H1 (cell line): ENCODE measurements around the gene TMEM116. TPM values are rescaled to one million over a fixed set of nuclear protein-coding genes. Genes with fewer than 3 reads are reported as not detected.

ENCODE experiments used
- CTCF ChIA-PET: fragments of 300-600 bp; sonication (Branson Sonifier 250); formaldehyde crosslinking; loops from one replicate; lab custom pipeline; 2021; ENCODE audit not compliant: partially characterized antibody; lab: Charles Lee
- POLR2A ChIA-PET: fragments of 300-600 bp; sonication (Branson Sonifier 250); formaldehyde crosslinking; loops from one replicate; lab custom pipeline; 2021; ENCODE audit warnings: inconsistent platforms; ENCODE audit not compliant: partially characterized antibody; lab: Charles Lee
- DNase-seq, 2 experiments: peaks; one replicate each; pipeline versions ENCODE4 v3.0.0 to v3.0.0-alpha.2; 2010 to 2022; ENCODE audit warnings: low spot score in 2 of 2, low read depth in 1 of 2, mixed read lengths in 1 of 2
- FAIRE-seq: peaks from 2 replicates; lab custom pipeline; 2011; peaks lifted over from hg19 to GRCh38; lab: Jason Lieb, UNC
- H2AFZ ChIP-seq: 2 replicates; pipeline ENCODE4 v1.8.1; 2012; ENCODE audit warnings: low read length, inconsistent platforms
- H2AK5ac ChIP-seq: 2 replicates; pipeline ENCODE4 v1.6.1; 2013; ENCODE audit warnings: low read depth, low read length
- H2BK120ac ChIP-seq: replicated peaks from 2 replicates; pipeline ENCODE3; 2013; ENCODE audit warnings: low read depth, low read length, inconsistent platforms
- H2BK12ac ChIP-seq: 2 replicates; pipeline ENCODE4 v1.6.1; 2013; ENCODE audit warnings: low read depth, low read length
- H2BK15ac ChIP-seq: 2 replicates; pipeline ENCODE4 v1.6.1; 2013; ENCODE audit warnings: low read length
- H2BK20ac ChIP-seq: 2 replicates; pipeline ENCODE4 v1.6.1; 2013; ENCODE audit warnings: low read length
- H2BK5ac ChIP-seq: 2 replicates; pipeline ENCODE4 v1.6.1; 2013; ENCODE audit warnings: low read depth, low read length
- H3K14ac ChIP-seq: 2 replicates; pipeline ENCODE4 v1.6.1; 2013; ENCODE audit warnings: inconsistent platforms; ENCODE audit not compliant: insufficient read length
- H3K18ac ChIP-seq: 2 replicates; pipeline ENCODE4 v1.6.1; 2013; ENCODE audit warnings: low read length; ENCODE audit errors: extremely low read depth
- H3K23ac ChIP-seq: 2 replicates; pipeline ENCODE4 v1.6.1; 2013; ENCODE audit warnings: inconsistent platforms; ENCODE audit not compliant: insufficient read length
- H3K23me2 ChIP-seq: 2 replicates; pipeline ENCODE4 v1.6.1; 2013; ENCODE audit warnings: low read depth, low read length
- H3K27ac ChIP-seq: 2 replicates; pipeline ENCODE4 v1.6.1; 2011; ENCODE audit warnings: low read depth, low read length, inconsistent platforms
- H3K27me3 ChIP-seq, 4 experiments: replicated peaks in 1 of 4; 1 replicate in 1 of 4; 2 replicates in 3 of 4; pipeline versions ENCODE4 v1.6.1 to v1.8.1; 2011 to 2013; ENCODE audit warnings: low read length in 3 of 4, mild to moderate bottlenecking in 3 of 4, inconsistent platforms in 2 of 4, mixed read lengths in 2 of 4, moderate library complexity in 1 of 4; ENCODE audit not compliant: control insufficient read depth in 3 of 4, insufficient read depth in 3 of 4; ENCODE audit errors: extremely low read depth in 1 of 4
- H3K36me3 ChIP-seq, 4 experiments: 2 replicates each; pipeline versions ENCODE4 v1.6.1 to v1.8.1; 2011 to 2013; ENCODE audit warnings: mild to moderate bottlenecking in 4 of 4, low read length in 3 of 4, moderate library complexity in 2 of 4, control low read depth in 1 of 4, inconsistent platforms in 1 of 4; ENCODE audit not compliant: insufficient read depth in 4 of 4, control insufficient read depth in 2 of 4
- H3K4ac ChIP-seq: replicated peaks from 2 replicates; pipeline ENCODE3; 2013; ENCODE audit warnings: low read length, low read depth, mixed read lengths, inconsistent platforms; ENCODE audit not compliant: insufficient read length
- H3K4me1 ChIP-seq, 4 experiments: replicated peaks in 1 of 4; 1 replicate in 1 of 4; 2 replicates in 3 of 4; pipeline versions ENCODE4 v1.6.1 to v1.8.1; 2011 to 2013; ENCODE audit warnings: low read length in 3 of 4, inconsistent platforms in 2 of 4, mixed read lengths in 1 of 4; ENCODE audit not compliant: insufficient read depth in 4 of 4, control insufficient read depth in 3 of 4
- H3K4me2 ChIP-seq, 2 experiments: 2 replicates each; pipeline versions ENCODE4 v1.6.1 to v1.8.1; 2011 to 2013; ENCODE audit warnings: low read depth in 2 of 2, low read length in 2 of 2, control low read depth in 1 of 2, inconsistent platforms in 1 of 2, mild to moderate bottlenecking in 1 of 2; ENCODE audit not compliant: insufficient read depth in 1 of 2
- H3K4me3 ChIP-seq, 4 experiments: fragments of 200-600, 300-600 bp in 1 of 4; sonication (generic), shearing (Covaris generic), sonication (Bioruptor Twin) in 1 of 4; 2 replicates each; pipeline versions ENCODE4 v1.5.1 to v1.8.1; 2011 to 2016; ENCODE audit warnings: low read length in 4 of 4, low read depth in 3 of 4, control low read depth in 2 of 4, inconsistent platforms in 2 of 4, mild to moderate bottlenecking in 2 of 4, mixed read lengths in 1 of 4, moderate library complexity in 1 of 4; ENCODE audit not compliant: insufficient read depth in 2 of 4; ENCODE audit errors: extremely low read depth in 1 of 4
- H3K56ac ChIP-seq: replicated peaks from 2 replicates; pipeline ENCODE3; 2013; ENCODE audit warnings: low read depth, mild to moderate bottlenecking, mixed read lengths, low read length, inconsistent platforms; ENCODE audit not compliant: insufficient read length
- H3K79me1 ChIP-seq: 2 replicates; pipeline ENCODE4 v1.6.1; 2013; ENCODE audit warnings: low read depth, low read length, control low read depth
- H3K79me2 ChIP-seq, 2 experiments: 2 replicates each; pipeline versions ENCODE4 v1.6.1 to v1.8.1; 2012 to 2013; ENCODE audit warnings: low read length in 2 of 2, mild to moderate bottlenecking in 2 of 2, inconsistent platforms in 1 of 2; ENCODE audit not compliant: insufficient read depth in 2 of 2, control insufficient read depth in 1 of 2
- H3K9ac ChIP-seq, 4 experiments: replicated peaks in 1 of 4; 1 replicate in 1 of 4; 2 replicates in 3 of 4; pipeline versions ENCODE4 v1.6.1 to v1.8.1; 2011 to 2013; ENCODE audit warnings: low read depth in 3 of 4, low read length in 3 of 4, control low read depth in 2 of 4, mild to moderate bottlenecking in 2 of 4, moderate library complexity in 2 of 4, inconsistent platforms in 1 of 4; ENCODE audit errors: extremely low read depth in 1 of 4
- H3K9me3 ChIP-seq, 2 experiments: 2 replicates each; pipeline versions ENCODE4 v1.6.1 to v1.8.1; 2012 to 2013; ENCODE audit warnings: mild to moderate bottlenecking in 2 of 2, moderate library complexity in 2 of 2, control low read depth in 1 of 2, inconsistent platforms in 1 of 2, low read depth in 1 of 2, low read length in 1 of 2, mixed read lengths in 1 of 2; ENCODE audit not compliant: insufficient read depth in 2 of 2
- H4K20me1 ChIP-seq, 2 experiments: replicated peaks in 1 of 2; 2 replicates each; pipeline versions ENCODE3 to v1.8.1; 2011 to 2013; ENCODE audit warnings: inconsistent platforms in 2 of 2, low read length in 2 of 2, mild to moderate bottlenecking in 1 of 2; ENCODE audit not compliant: insufficient read depth in 2 of 2, control insufficient read depth in 1 of 2
- H4K5ac ChIP-seq: 2 replicates; pipeline ENCODE4 v1.6.1; 2013; ENCODE audit warnings: low read length, low read depth, mixed read lengths, inconsistent platforms; ENCODE audit not compliant: insufficient read length
- H4K8ac ChIP-seq: 2 replicates; pipeline ENCODE4 v1.8.0; 2013; ENCODE audit warnings: mild to moderate bottlenecking, moderate library complexity, low read length, inconsistent platforms; ENCODE audit not compliant: insufficient read depth; ENCODE audit errors: extremely low read depth
- H4K91ac ChIP-seq: replicated peaks from 2 replicates; pipeline ENCODE3; 2013; ENCODE audit warnings: low read length, mixed read lengths, inconsistent platforms; ENCODE audit not compliant: insufficient read length
- BACH1 ChIP-seq: IDR thresholded peaks from 2 replicates; pipeline ENCODE4 v1.6.1; 2012; ENCODE audit warnings: low read length, improper control_type of control experiment
- CHD1 ChIP-seq: IDR thresholded peaks from 2 replicates; pipeline ENCODE4 v1.6.1; 2012; ENCODE audit warnings: low read depth, low read length, improper control_type of control experiment
- POU5F1 ChIP-seq: IDR thresholded peaks from 2 replicates; pipeline ENCODE4 v1.6.1; 2011; ENCODE audit warnings: low read depth, mild to moderate bottlenecking, low read length, moderate library complexity
- RBBP5 ChIP-seq: IDR thresholded peaks from 2 replicates; pipeline ENCODE4 v1.7.1; 2012; ENCODE audit warnings: low read depth, mild to moderate bottlenecking, inconsistent platforms, low read length, moderate library complexity, borderline replicate concordance
- WGBS, 2 experiments: shearing (Covaris generic) in 1 of 2; methylation state at CpG; one replicate each; pipeline versions ENCODE4 v1.1.6 to v1.1.7; 2013 to 2015; ENCODE audit warnings: low lambda C conversion rate in 2 of 2, mixed read lengths in 2 of 2, inconsistent platforms in 1 of 2, low coverage in 1 of 2, missing lambda C conversion rate in 1 of 2; ENCODE audit not compliant: insufficient replicate concordance in 2 of 2, insufficient coverage in 1 of 2, insufficient read length in 1 of 2; ENCODE audit errors: extremely low coverage in 1 of 2, missing lambda C conversion rate in 1 of 2; 5-methylcytosine and 5-hydroxymethylcytosine counted together
- polyA plus RNA-seq, 7 experiments: library from polyadenylated mRNA; depleted of rRNA in 3 of 7; stranded (reverse) in 5 of 7; unstranded in 2 of 7; fragments of >200 nt in 5 of 7; fragments of 200-250 nt in 2 of 7; gene quantifications; 1 replicate in 5 of 7; 2 replicates in 1 of 7; 4 replicates in 1 of 7; pipeline versions ENCODE4 v1.2.1 to v1.2.3, GENCODE V29; 2011 to 2013; ENCODE audit warnings: missing spikeins in 2 of 7, mixed read lengths in 2 of 7
- total RNA-seq: library from RNA; stranded (reverse); fragmentation: NEBNext Ultra II Directional; extraction: Animal tissue kit (Norgen Biotek cat#: 25700); gene quantifications from 2 replicates; pipeline ENCODE4 v1.2.1, GENCODE V29; 2021

Gene TMEM116
- total and polyA plus RNA-seq, 2 of the 8 experiments (the other 6 are each of a cell fraction or from before 2014, with no cell fraction given), result 8.1 to 25.2 TPM

DNA sequence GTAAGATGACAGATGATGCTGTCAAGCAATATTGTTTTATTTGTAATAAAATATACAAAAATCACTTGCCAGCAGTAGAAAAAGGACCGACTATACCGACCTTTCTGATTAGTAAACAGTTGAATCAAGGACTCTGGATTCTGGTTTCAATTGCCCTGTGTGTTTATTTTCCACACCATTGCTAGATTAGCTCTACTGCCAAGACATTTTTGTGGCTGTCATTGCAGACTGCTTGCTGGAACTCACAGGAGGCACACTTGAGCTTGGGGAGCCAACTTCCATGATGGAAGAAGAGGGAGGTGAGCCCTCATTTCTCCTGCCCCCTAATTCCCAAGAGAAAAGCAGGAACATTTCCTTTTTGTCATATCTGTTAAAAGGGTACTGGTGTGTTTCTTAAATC lies 119.7 kb downstream of the TMEM116 start:
- Histone ChIP-seq H3K79me2 (no peaks in the 10 kb centered on the region), H3K23ac (no peak overlapping the region), H3K79me1 (no peaks in the 10 kb centered on the region), H3K18ac (no peak overlapping the region), H4K5ac (no peak overlapping the region), H3K36me3 (peaks cover 24 to 71% (median 56%) of the 10 kb centered on the region in 4 experiments), H4K91ac (no peak overlapping the region), H3K23me2 (no peaks in the 10 kb centered on the region), H4K20me1 (peaks cover 0 to 3% of the 10 kb centered on the region in 2 experiments), H2BK120ac (no peak overlapping the region), H3K27me3 (no peaks in the 10 kb centered on the region), H2BK15ac (no peak overlapping the region), H3K9me3 (no peaks in the 10 kb centered on the region), H3K14ac (no peak overlapping the region), H3K4me2 (no peak overlapping the region), H3K4me1 (no peaks in the 10 kb centered on the region), H3K4ac (no peak overlapping the region), H2AK5ac (no peak overlapping the region), H3K56ac (no peak overlapping the region), H2BK5ac (no peak overlapping the region), H3K9ac (no peak overlapping the region), H2AFZ (no peak overlapping the region), H4K8ac (no peak overlapping the region), H2BK20ac (no peak overlapping the region), H2BK12ac (no peak overlapping the region), H3K27ac (no peak overlapping the region), H3K4me3 (no peak overlapping the region)
- ChIA-PET POLR2A (interaction anchor here (1.0 to 2.0 kb wide), 2 partner anchors 10 to 11 kb away, joined by 3 to 6 read pairs; no protein-coding TSS in a partner anchor), CTCF (interaction anchor here (1.5 kb wide), 1 partner anchor 10 kb away, joined by 5 read pairs; no protein-coding TSS in a partner anchor)
- TF ChIP-seq BACH1, result no peak
- TF ChIP-seq POU5F1, result no peak
- no peak for TF ChIP-seq CHD1
- TF ChIP-seq RBBP5, result no peak
- DNase-seq (no peak), FAIRE-seq (no peak)
- WGBS, 2 experiments, result 95% methylated on average over 2 of the region's 2 CpGs; no CpG with 5 or more reads in 1 of the 2 experiments
